ENCODE measurements around the gene TM4SF4. TPM values are rescaled to one million over a fixed set of nuclear protein-coding genes. Genes with fewer than 3 reads are reported as not detected.

The TM4SF4 gene
- polyA plus RNA-seq, 3 donors: 0.08 TPM; not detected in 2

DNA sequence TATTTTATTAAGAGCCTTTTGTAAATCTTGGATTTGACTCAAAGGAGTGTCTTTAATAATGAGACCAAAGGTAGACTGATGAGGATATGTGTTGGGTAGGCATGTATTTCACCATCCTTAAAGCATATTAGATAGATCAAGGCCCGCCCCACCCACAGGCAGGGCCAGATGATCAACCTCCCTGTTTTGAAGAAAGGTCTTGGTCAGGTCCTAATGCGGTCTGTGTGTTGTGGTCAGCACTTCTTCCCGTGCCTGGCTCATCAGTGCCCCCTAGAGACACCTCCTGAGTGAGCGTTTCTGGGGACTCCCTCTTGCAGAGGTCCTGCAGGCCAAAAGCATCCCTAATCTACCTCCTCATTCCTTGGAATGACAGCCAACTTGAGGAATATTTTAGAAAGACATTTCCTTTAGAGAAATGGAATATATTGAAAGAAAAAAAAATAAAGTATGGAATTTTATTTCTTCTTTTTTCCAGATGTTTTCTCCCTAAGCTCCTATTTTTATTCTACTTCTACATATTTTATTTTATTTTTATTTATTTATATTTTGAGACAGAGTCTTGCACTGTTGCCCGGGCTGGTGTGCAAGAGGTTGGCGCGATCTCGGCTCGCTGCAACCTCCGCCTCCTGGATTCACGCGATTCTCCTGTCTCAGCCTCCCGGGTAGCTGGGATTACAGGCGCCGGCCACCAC, 6.0 kb downstream of the TM4SF4 start:
- Histone ChIP-seq H3K9me3 (replicated peaks in 1 of 2; ENCODE audit: control insufficient read depth in 1 of 2, insufficient read depth in 1 of 2, low read length in 2 of 2) (no peaks in the 10 kb centered on the region), H3K79me2 (ENCODE audit: insufficient read depth, low read length) (no peaks in the 10 kb centered on the region), H3K36me3 (replicated peaks in 1 of 2; ENCODE audit: control insufficient read depth in 1 of 2, insufficient read depth in 2 of 2, low read length in 2 of 2) (no peaks in the 10 kb centered on the region), H3K4me2 (replicated peaks; ENCODE audit: extremely low read depth, low read length, poor library complexity, severe bottlenecking) (peak overlapping the region; percentile 5), H3K27me3 (ENCODE audit: control insufficient read depth in 2 of 2, insufficient read depth in 2 of 2, low read length in 2 of 2) (no peaks in the 10 kb centered on the region), H3K27ac (ENCODE audit: low read depth in 1 of 2, low read length in 2 of 2) (peak overlapping the region in 1 of 2 donors; percentile 5), H2AFZ (ENCODE audit: insufficient read depth, low read depth, low read length, poor library complexity, severe bottlenecking) (peak overlapping the region; percentile 58), H3K4me1 (ENCODE audit: control insufficient read depth in 1 of 2, insufficient read depth in 2 of 2, low read length in 2 of 2) (peaks cover 41 to 47% of the 10 kb centered on the region in 2 donors), H3K4me3 (replicated peaks in 1 of 3; ENCODE audit: low read depth in 2 of 3, low read length in 3 of 3) (no peak overlapping the region), H3K9ac (ENCODE audit: insufficient read depth, low read length, poor library complexity, severe bottlenecking) (no peak overlapping the region), H4K20me1 (ENCODE audit: insufficient read depth, low read length) (no peaks in the 10 kb centered on the region)
- WGBS (ENCODE audit: insufficient coverage): 0% methylated on average over 2 of the region's 15 CpGs
- TF ChIP-seq, protein P1, sequence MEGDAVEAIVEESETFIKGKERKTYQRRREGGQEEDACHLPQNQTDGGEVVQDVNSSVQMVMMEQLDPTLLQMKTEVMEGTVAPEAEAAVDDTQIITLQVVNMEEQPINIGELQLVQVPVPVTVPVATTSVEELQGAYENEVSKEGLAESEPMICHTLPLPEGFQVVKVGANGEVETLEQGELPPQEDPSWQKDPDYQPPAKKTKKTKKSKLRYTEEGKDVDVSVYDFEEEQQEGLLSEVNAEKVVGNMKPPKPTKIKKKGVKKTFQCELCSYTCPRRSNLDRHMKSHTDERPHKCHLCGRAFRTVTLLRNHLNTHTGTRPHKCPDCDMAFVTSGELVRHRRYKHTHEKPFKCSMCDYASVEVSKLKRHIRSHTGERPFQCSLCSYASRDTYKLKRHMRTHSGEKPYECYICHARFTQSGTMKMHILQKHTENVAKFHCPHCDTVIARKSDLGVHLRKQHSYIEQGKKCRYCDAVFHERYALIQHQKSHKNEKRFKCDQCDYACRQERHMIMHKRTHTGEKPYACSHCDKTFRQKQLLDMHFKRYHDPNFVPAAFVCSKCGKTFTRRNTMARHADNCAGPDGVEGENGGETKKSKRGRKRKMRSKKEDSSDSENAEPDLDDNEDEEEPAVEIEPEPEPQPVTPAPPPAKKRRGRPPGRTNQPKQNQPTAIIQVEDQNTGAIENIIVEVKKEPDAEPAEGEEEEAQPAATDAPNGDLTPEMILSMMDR (IDR thresholded peaks at IDR 0.05): peak; percentile 85
- intact Hi-C loops (cut with micrococcal nuclease): loop anchor here in 1 of 2 donors (5.0 kb wide), 1 partner anchor 128 kb away; no protein-coding TSS in a partner anchor
- Mint-ChIP-seq H3K4me3 (no peak overlapping the region), H3K9me3 (peaks cover 0 to 2% (median 0%) of the 10 kb centered on the region in 7 donors), H3K27me3 (ENCODE audit: low read depth in 3 of 3) (peaks cover 0 to 3% (median 0%) of the 10 kb centered on the region in 3 donors), H3K4me1 (peaks cover 47% of the 10 kb centered on the region), H3K36me3 (no peaks in the 10 kb centered on the region), H3K27ac (peak overlapping the region; percentile 46 to 88 (median 78))
- DNase-seq: peak; percentile 69 to 75 (median 69)

DNA sequence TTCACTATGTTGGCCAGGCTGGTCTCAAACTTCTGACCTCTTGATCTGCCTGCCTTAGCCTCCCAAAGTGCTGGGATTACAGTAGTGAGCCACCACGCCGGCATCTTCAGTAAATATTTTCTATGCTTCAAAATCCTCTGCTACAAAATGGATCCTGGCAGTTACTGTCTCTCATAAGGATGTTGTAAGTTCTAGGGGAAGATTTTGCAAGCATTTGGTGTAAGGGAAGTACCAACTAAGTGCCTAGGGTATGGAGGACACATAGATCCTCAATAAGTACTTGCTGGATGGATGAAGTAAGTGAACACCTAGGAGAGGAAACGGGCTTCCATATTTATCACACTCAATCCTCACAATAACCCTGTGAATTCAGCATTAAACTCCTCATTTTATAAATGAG, 6.6 kb downstream of the TM4SF4 start:
- Histone ChIP-seq H3K4me1 (ENCODE audit: control insufficient read depth in 1 of 2, insufficient read depth in 2 of 2, low read length in 2 of 2) (peaks cover 35 to 41% of the 10 kb centered on the region in 2 donors), H4K20me1 (ENCODE audit: insufficient read depth, low read length) (no peaks in the 10 kb centered on the region), H3K27ac (ENCODE audit: low read depth in 1 of 2, low read length in 2 of 2) (peak overlapping the region; percentile 5 to 9), H3K4me2 (replicated peaks; ENCODE audit: extremely low read depth, low read length, poor library complexity, severe bottlenecking) (peak overlapping the region; percentile 5), H2AFZ (ENCODE audit: insufficient read depth, low read depth, low read length, poor library complexity, severe bottlenecking) (peak overlapping the region; percentile 57), H3K9me3 (replicated peaks in 1 of 2; ENCODE audit: control insufficient read depth in 1 of 2, insufficient read depth in 1 of 2, low read length in 2 of 2) (no peaks in the 10 kb centered on the region), H3K4me3 (replicated peaks in 1 of 3; ENCODE audit: low read depth in 2 of 3, low read length in 3 of 3) (no peak overlapping the region), H3K9ac (ENCODE audit: insufficient read depth, low read length, poor library complexity, severe bottlenecking) (no peak overlapping the region), H3K27me3 (ENCODE audit: control insufficient read depth in 2 of 2, insufficient read depth in 2 of 2, low read length in 2 of 2) (no peaks in the 10 kb centered on the region), H3K36me3 (replicated peaks in 1 of 2; ENCODE audit: control insufficient read depth in 1 of 2, insufficient read depth in 2 of 2, low read length in 2 of 2) (no peaks in the 10 kb centered on the region), H3K79me2 (ENCODE audit: insufficient read depth, low read length) (no peaks in the 10 kb centered on the region)
- Mint-ChIP-seq H3K4me3 (no peak overlapping the region), H3K27ac (peak overlapping the region; percentile 46 to 88 (median 75)), H3K4me1 (peaks cover 43% of the 10 kb centered on the region), H3K36me3 (no peaks in the 10 kb centered on the region), H3K9me3 (peaks cover 0 to 2% (median 0%) of the 10 kb centered on the region in 7 donors), H3K27me3 (ENCODE audit: low read depth in 3 of 3) (peaks cover 0 to 2% (median 0%) of the 10 kb centered on the region in 3 donors)
- intact Hi-C loops (cut with micrococcal nuclease): loop anchor here in 1 of 2 donors (5.0 kb wide), 1 partner anchor 129 kb away; no protein-coding TSS in a partner anchor
- DNase-seq: peak in 2 of 3 donors; percentile 33 to 43
- TF ChIP-seq, protein P1 (IDR thresholded peaks at IDR 0.05): no peak
- WGBS (ENCODE audit: insufficient coverage): no CpG with 5 or more reads among the region's 3 CpGs
